GM12878 (cell line): ENCODE results near the gene SPHK2. TPM values are rescaled to one million over a fixed set of nuclear protein-coding genes. Genes with fewer than 3 reads are reported as not detected.

Source experiments
- ATAC-seq: fragments of 200-7000 bp; cut with Tn5 transposase; 3 replicates; pipeline ENCODE4 v1.9.1; 2020; ENCODE audit warnings: mild to moderate bottlenecking, moderate library complexity
- BruUV-seq: library from RNA; stranded (reverse); fragments of 400-500 nt; replicated peaks from 2 replicates; lab custom pipeline; 2021; lab: Mats Ljungman, UMichigan
- CTCF ChIA-PET: fragments of 300-600 bp; sonication (Branson Sonifier 250); formaldehyde crosslinking; extraction: SDS; loops from one replicate; lab custom pipeline; 2021; ENCODE audit warnings: inconsistent platforms; lab: Yijun Ruan, JAX
- POLR2A ChIA-PET: fragments of 350-600 bp; formaldehyde crosslinking; extraction: SDS; loops from one replicate; lab custom pipeline; 2021; ENCODE audit warnings: inconsistent platforms; lab: Charles Lee
- RAD21 ChIA-PET: fragments of 300-600 bp; sonication (Branson Sonifier 250); formaldehyde crosslinking; loops from one replicate; lab custom pipeline; 2023; ENCODE audit warnings: antibody characterized with exemption; ENCODE audit not compliant: unreplicated experiment; lab: Charles Lee
- SMC1A ChIA-PET: fragments of 300-600 bp; sonication (Branson Sonifier 250); formaldehyde crosslinking; loops from one replicate; lab custom pipeline; 2023; ENCODE audit not compliant: unreplicated experiment, uncharacterized antibody; lab: Charles Lee
- DNase-seq: peaks from one replicate; pipeline ENCODE4 v3.0.0-alpha.2; 2011; ENCODE audit warnings: low read depth, low spot score
- FAIRE-seq: peaks from 3 replicates; lab custom pipeline; 2011; peaks lifted over from hg19 to GRCh38; lab: Jason Lieb, UNC
- H2AFZ ChIP-seq: 2 replicates; pipeline ENCODE4 v1.6.0; 2011; ENCODE audit warnings: low read depth, low read length, control low read depth; ENCODE audit not compliant: control insufficient read depth
- H3K27ac ChIP-seq: 2 replicates; pipeline ENCODE4 v1.5.1; 2011; ENCODE audit warnings: control low read depth; ENCODE audit not compliant: control insufficient read depth, insufficient read depth
- H3K27me3 ChIP-seq, 2 experiments: replicated peaks in 1 of 2; 2 replicates each; pipeline versions ENCODE4 v1.6.0 to v1.6.1; 2011; ENCODE audit warnings: low read length in 1 of 2; ENCODE audit not compliant: control insufficient read depth in 2 of 2, insufficient read depth in 2 of 2
- H3K36me3 ChIP-seq, 2 experiments: 2 replicates each; pipeline ENCODE4 v1.5.1; 2011; ENCODE audit warnings: low read length in 1 of 2; ENCODE audit not compliant: control insufficient read depth in 2 of 2, insufficient read depth in 2 of 2
- H3K4me1 ChIP-seq: 2 replicates; pipeline ENCODE4 v1.6.1; 2011; ENCODE audit warnings: mild to moderate bottlenecking, low read length, moderate library complexity, mixed read lengths; ENCODE audit not compliant: control insufficient read depth, insufficient read depth
- H3K4me2 ChIP-seq: 2 replicates; pipeline ENCODE4 v1.6.0; 2011; ENCODE audit warnings: control low read depth; ENCODE audit not compliant: control insufficient read depth, insufficient read depth
- H3K4me3 ChIP-seq: fragments of 200-600 bp; sonication (generic); 2 replicates; pipeline ENCODE4 v1.5.1; 2016
- H3K79me2 ChIP-seq: 2 replicates; pipeline ENCODE4 v1.6.0; 2011; ENCODE audit warnings: low read length; ENCODE audit not compliant: control insufficient read depth, insufficient read depth
- H3K9ac ChIP-seq: 2 replicates; pipeline ENCODE4 v1.8.0; 2011; ENCODE audit warnings: low read length, control low read depth, mixed read lengths; ENCODE audit not compliant: control insufficient read depth, insufficient read depth
- H3K9me3 ChIP-seq: replicated peaks from 3 replicates; pipeline ENCODE4 v1.5.1; 2011; ENCODE audit warnings: mild to moderate bottlenecking, low read length; ENCODE audit not compliant: control insufficient read depth, insufficient read depth
- H4K20me1 ChIP-seq: 2 replicates; pipeline ENCODE4 v1.6.0; 2011; ENCODE audit not compliant: control insufficient read depth, insufficient read depth
- BRCA1 ChIP-seq: IDR thresholded peaks from 2 replicates; pipeline ENCODE4 v1.6.1; 2011; ENCODE audit warnings: low read depth, low read length, improper control_type of control experiment
- CHD4 ChIP-seq: fragments of 200-600 bp; sonication (generic); IDR thresholded peaks from 2 replicates; pipeline ENCODE4 v1.6.1; 2016; ENCODE audit warnings: mild to moderate bottlenecking
- DPF2 ChIP-seq: fragments of 450-650 bp; IDR thresholded peaks from 2 replicates; pipeline ENCODE4 v1.6.1; 2017; ENCODE audit warnings: mild to moderate bottlenecking
- EGR1 ChIP-seq, 2 experiments: IDR thresholded peaks; 1 replicate in 1 of 2; 2 replicates in 1 of 2; pipeline ENCODE4 v1.6.1; 2011 to 2012; ENCODE audit warnings: low read depth in 2 of 2, low read length in 2 of 2, borderline replicate concordance in 1 of 2, mild to moderate bottlenecking in 1 of 2, moderate library complexity in 1 of 2
- MEF2A ChIP-seq: IDR thresholded peaks from 2 replicates; pipeline ENCODE4 v1.6.1; 2011; ENCODE audit warnings: low read depth, mild to moderate bottlenecking, low read length, moderate library complexity; ENCODE audit not compliant: insufficient read depth
- MEF2B ChIP-seq: fragments of 450-650 bp; IDR thresholded peaks from 2 replicates; pipeline ENCODE4 v1.6.1; 2018; ENCODE audit warnings: mild to moderate bottlenecking, moderate library complexity; ENCODE audit not compliant: partially characterized antibody, poor library complexity, severe bottlenecking
- NFYB ChIP-seq: IDR thresholded peaks from 2 replicates; pipeline ENCODE4 v1.6.1; 2011; ENCODE audit warnings: low read depth, mild to moderate bottlenecking, low read length, improper control_type of control experiment, moderate library complexity; ENCODE audit not compliant: insufficient read depth
- NRF1 ChIP-seq: conservative IDR thresholded peaks from 2 replicates; pipeline ENCODE4 v1.6.1; 2011; ENCODE audit warnings: mild to moderate bottlenecking, low read depth, low read length, improper control_type of control experiment
- PAX8 ChIP-seq: fragments of 450-650 bp; IDR thresholded peaks from 2 replicates; pipeline ENCODE4 v1.6.1; 2017; ENCODE audit warnings: mild to moderate bottlenecking, moderate library complexity
- POU2F2 ChIP-seq: IDR thresholded peaks from 3 replicates; pipeline ENCODE4 v1.6.1; 2011; ENCODE audit warnings: low read depth, mild to moderate bottlenecking, low read length, borderline replicate concordance
- PRDM15 ChIP-seq: fragments of 450-650 bp; formaldehyde crosslinking; IDR thresholded peaks from 2 replicates; pipeline ENCODE4 v1.4.0; 2020; ENCODE audit warnings: mild to moderate bottlenecking, moderate library complexity
- TCF3 ChIP-seq: IDR thresholded peaks from 2 replicates; pipeline ENCODE4 v1.6.1; 2012; ENCODE audit warnings: low read depth, mild to moderate bottlenecking, low read length, borderline replicate concordance; ENCODE audit not compliant: insufficient read depth
- USF1 ChIP-seq: IDR thresholded peaks from 2 replicates; pipeline ENCODE4 v1.6.1; 2011; ENCODE audit warnings: borderline replicate concordance, low read depth, mild to moderate bottlenecking, moderate library complexity, mixed read lengths, low read length; ENCODE audit not compliant: insufficient read depth; ENCODE audit errors: extremely low read length
- ZNF24 ChIP-seq: fragments of 450-650 bp; IDR thresholded peaks from 2 replicates; pipeline ENCODE4 v1.6.1; 2017; ENCODE audit warnings: antibody characterized with exemption, mild to moderate bottlenecking
- ZSCAN29 ChIP-seq: fragments of 450-650 bp; IDR thresholded peaks from 2 replicates; pipeline ENCODE4 v1.6.1; 2017; ENCODE audit warnings: mild to moderate bottlenecking, moderate library complexity
- WGBS: methylation state at CpG from one replicate; pipeline ENCODE4 v1.1.6; 2016; ENCODE audit warnings: low lambda C conversion rate; ENCODE audit not compliant: insufficient replicate concordance, insufficient coverage; ENCODE audit errors: missing lambda C conversion rate; 5-methylcytosine and 5-hydroxymethylcytosine counted together
- in situ Hi-C: fragments of 300-500 bp; cut with MboI; formaldehyde crosslinking; loops from 9 replicates; pipeline ENCODE4 v1.14.3; 2018; ENCODE audit warnings: mixed read lengths
- intact Hi-C: fragments of 100-400 bp; cut with micrococcal nuclease; formaldehyde crosslinking; loops from one replicate; pipeline ENCODE4 v1.14.2; 2022; ENCODE audit not compliant: unreplicated experiment
- polyA plus RNA-seq, 11 experiments: library from polyadenylated mRNA; depleted of rRNA in 4 of 11; unstranded in 6 of 11; stranded (reverse) in 5 of 11; fragments of >200 nt; fragmentation: Nextera tagmentation in 4 of 11; fragmentation: Illumina TruSeq in 1 of 11; extraction: Ambion mirVana in 4 of 11; extraction: Trizol in 1 of 11; gene quantifications; 1 replicate in 1 of 11; 2 replicates in 10 of 11; pipeline versions ENCODE4 v1.2.1 to v1.2.3, GENCODE V29; 2011 to 2016; ENCODE audit warnings: inconsistent platforms in 2 of 11, missing spikeins in 2 of 11, low read depth in 1 of 11
- total RNA-seq, 4 experiments: library from RNA; depleted of rRNA in 3 of 4; stranded (reverse); fragments of >200 nt in 3 of 4; fragmentation: Illumina TruSeq in 1 of 4; extraction: Trizol in 1 of 4; gene quantifications; 2 replicates each; pipeline versions ENCODE4 v1.2.1 to v1.2.3, GENCODE V29; 2013 to 2021

SPHK2 gene
- total and polyA plus RNA-seq, 10 of the 15 experiments (the other 5 are each of a cell fraction or from before 2014, with no cell fraction given) = 0.37 to 40.5 (median 11.2) TPM

GRCh38 chr19:48642862-48643261, 23.6 kb downstream of the SPHK2 start:
- intact Hi-C loops (no loop called here), in situ Hi-C loops (loop anchor here (25.0 kb wide), 1 partner anchor 1244 kb away; the partner anchor contains the start of genes AKT1S1, IL4I1 and TBC1D17)
- RAD21 ChIA-PET = no interaction called here
- Histone ChIP-seq H2AFZ (no peak overlapping the region), H3K27me3 (no peaks in the 10 kb centered on the region), H3K9ac (no peak overlapping the region), H3K36me3 (no peaks in the 10 kb centered on the region), H3K4me1 (peaks cover 23% of the 10 kb centered on the region), H4K20me1 (no peaks in the 10 kb centered on the region), H3K9me3 (no peaks in the 10 kb centered on the region), H3K79me2 (no peaks in the 10 kb centered on the region), H3K4me2 (no peak overlapping the region), H3K4me3 (no peak overlapping the region), H3K27ac (no peak overlapping the region)
- SMC1A ChIA-PET = interaction anchor here (0.6 kb wide), 1 partner anchor 9 kb away, joined by 3 read pairs; no protein-coding TSS in a partner anchor
- 65% methylated on average over 5 of the region's 5 CpGs for WGBS
- CTCF ChIA-PET = interaction anchor here (0.6 to 1.2 kb wide), 2 partner anchors 28 to 145 kb away, joined by 3 read pairs; no protein-coding TSS in a partner anchor
- POLR2A ChIA-PET = interaction anchor here (0.6 to 0.7 kb wide), 3 partner anchors 24 to 202 kb away, joined by 3 to 5 read pairs (median 4); partner anchors contain the start of genes RPL18 and SPHK2
- no peak for TF ChIP-seq POU2F2
- TF ChIP-seq MEF2A = no peak
- no peak for TF ChIP-seq TCF3
- no peak for TF ChIP-seq PRDM15 (CRISPR knock-in tag)
- TF ChIP-seq USF1 = no peak
- TF ChIP-seq DPF2 = no peak
- TF ChIP-seq PAX8 = no peak
- no peak for TF ChIP-seq ZSCAN29
- no peak for TF ChIP-seq ZNF24
- TF ChIP-seq CHD4 = no peak
- no peak for TF ChIP-seq MEF2B
- TF ChIP-seq NFYB = no peak
- TF ChIP-seq EGR1 (IDR thresholded peaks at IDR 0.05; ENCODE audit: borderline replicate concordance in 1 of 2, low read depth in 2 of 2, low read length in 2 of 2) = no peak
- TF ChIP-seq NRF1 = no peak
- no peak for TF ChIP-seq BRCA1
- ATAC-seq (no peak), DNase-seq (no peak), FAIRE-seq (no peak)
- no TSS peak for BruUV-seq
